ENCODE measurements around the gene SEMA4D.

Gene SEMA4D

GRCh38 chr9:89528540-89528939 lies 30.6 kb upstream of the SEMA4D start:
- no peak for DNase-seq

GRCh38 chr9:89528131-89528530 lies 30.2 kb upstream of the SEMA4D start:
- DNase-seq: no peak

- no peak for DNase-seq
Observed at GRCh38 chr9:89527084-89527483, 29.2 kb upstream of the SEMA4D start.

DNA sequence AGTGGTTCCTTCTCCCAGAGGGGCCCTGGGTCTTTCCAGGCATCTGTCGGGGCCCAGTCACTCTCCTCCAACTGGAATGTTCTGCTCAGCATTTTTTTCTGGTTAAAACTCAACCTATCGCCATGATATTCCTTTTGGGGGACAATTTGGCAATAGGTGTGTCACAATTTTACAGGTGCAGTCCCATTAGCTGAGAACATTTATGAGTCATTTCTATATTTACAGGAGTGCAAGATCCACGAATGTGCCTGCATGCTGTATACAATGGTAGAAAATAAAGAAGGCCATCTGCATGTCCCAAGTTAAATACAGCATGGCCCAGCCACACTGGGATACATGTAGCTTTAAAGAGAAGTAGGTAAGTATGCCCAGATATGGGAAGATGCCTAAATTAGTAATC lies 28.8 kb upstream of the SEMA4D start:
- DNase-seq: no peak

DNA sequence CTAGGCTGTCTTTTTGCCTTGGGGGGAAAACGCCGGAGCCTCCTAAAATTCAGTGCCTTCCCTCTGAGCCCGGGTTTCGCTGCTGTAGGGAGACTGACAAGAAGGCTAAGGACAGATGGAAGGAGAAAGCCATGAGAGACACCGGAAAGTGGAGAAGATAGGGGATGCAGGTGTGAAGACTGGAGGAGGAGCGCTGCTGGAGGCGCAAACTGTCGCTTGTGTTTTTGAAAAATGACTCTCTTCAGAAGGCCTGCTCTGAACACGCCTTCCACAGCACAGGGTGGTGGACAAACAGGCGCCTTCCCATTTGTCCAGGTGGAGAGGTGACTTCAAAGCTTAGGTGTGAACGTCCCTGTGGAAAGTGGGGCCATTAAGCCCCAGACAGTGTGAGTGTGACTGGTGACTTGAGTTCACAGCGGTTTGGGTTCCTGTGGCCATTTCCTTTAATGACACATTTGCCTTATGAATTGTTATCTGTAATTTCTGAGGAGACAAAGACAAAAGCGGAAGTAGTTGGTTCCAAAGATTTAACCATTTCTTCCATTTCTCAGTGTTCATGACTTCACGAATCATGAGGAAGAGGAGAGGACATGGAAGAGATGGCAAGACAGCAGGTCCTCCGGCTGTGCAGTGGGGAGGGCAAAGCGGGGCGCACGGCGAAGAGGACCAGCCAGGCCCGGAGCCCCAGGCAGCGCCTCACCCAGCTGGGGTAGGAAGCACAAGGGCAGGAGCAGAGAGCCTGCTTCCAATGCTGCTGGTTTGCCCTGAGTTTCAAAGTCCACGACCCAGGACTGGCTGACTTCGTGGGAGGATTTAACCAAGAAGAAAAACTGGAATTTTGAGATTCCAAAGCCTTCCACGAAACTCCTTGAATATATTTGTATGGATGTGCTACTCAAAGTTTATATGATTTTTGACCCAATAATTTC lies 27.8 kb upstream of the SEMA4D start:
- DNase-seq: no peak

DNA sequence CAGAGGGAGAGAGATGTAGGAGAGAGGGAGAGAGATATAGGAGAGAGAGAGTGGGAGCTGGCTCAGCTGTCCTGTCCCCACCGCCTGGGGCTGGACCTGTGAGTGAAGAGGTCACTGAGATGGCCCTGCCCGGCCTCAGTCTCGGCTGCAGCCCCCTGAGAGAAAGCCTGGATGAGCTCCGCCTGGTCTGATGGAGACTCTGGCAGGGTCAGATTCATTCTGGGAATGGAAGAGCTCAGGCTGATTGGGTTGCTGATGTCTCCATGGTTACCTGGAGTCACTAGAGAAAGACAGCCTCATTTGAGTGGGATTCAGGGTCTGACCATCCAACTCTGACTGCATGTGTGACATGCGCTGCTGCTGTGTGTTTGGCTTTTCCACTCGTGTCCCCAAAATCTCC lies 27.1 kb upstream of the SEMA4D start:
- no peak for DNase-seq

DNA sequence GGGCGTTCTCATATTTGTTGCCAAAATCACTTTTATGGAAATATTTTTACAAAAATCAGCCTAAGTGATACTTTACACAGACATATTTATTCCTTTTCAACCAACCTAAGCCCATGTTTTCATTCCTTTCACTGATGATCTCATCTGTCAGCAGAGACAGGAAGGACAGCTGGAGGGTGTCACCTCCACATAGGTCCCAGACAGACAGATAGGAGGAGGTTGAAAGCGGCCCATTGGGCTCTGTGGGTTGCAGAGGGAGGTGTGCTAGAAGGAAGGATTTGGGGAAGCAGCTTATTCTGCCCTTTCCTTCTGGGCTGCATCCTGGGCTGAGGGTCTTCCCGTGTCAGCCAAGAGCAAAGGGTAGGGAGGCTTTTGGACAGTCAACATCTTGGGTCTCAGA lies 26.0 kb upstream of the SEMA4D start:
- DNase-seq: no peak

DNA sequence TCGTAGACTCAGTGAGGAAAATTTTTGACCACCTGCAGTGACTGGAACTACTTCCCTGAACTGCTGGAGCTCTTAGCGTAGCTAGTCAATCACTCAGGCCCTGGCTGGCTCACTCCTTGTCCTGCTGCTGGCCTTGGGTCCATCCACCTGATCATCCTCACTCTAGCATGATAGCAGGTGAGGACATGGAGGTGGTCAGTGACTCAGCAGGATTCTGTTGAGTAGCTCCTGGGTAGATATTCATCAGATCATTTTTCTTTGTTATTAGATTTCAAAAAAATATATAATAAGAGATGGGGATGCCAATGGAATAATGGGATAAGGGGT lies 25.0 kb upstream of the SEMA4D start:
- no peak for DNase-seq

DNA sequence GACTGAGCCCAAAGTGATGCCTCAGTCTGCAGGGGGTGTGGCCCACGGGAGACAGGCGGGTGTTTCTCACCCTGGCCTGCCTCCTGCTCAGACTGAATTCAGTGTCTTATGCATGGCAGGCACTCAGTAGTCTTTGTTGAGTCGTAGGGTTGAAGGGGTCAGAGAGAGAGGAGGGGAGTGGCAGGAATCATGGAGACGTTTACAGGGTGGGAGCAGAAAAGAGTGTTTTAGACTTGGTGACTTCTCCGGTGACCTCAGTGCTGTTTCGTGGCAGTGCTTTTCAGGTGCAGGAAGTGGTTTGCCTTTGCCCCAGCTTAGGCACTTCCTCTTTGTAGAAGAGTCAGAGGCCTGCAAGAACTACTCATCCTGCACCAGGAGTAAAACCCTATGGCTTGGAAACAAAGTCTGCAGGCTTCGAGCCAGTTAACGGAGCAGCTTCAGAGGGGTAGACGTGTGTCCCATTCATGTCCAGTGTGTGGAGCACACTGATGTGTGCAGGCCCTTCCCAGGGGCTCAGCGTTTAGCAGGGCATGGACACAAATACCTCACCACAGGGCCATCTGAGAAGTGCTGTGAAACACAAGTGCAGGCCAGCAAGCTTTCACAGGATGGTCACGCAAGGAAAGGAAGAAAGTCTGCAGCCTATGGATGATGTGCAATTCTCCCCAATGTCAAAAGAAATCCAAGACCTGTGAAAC lies 24.5 kb upstream of the SEMA4D start:
- DNase-seq: no peak

GRCh38 chr9:89519366-89519805 lies 21.5 kb upstream of the SEMA4D start:
- DNase-seq: no peak

DNA sequence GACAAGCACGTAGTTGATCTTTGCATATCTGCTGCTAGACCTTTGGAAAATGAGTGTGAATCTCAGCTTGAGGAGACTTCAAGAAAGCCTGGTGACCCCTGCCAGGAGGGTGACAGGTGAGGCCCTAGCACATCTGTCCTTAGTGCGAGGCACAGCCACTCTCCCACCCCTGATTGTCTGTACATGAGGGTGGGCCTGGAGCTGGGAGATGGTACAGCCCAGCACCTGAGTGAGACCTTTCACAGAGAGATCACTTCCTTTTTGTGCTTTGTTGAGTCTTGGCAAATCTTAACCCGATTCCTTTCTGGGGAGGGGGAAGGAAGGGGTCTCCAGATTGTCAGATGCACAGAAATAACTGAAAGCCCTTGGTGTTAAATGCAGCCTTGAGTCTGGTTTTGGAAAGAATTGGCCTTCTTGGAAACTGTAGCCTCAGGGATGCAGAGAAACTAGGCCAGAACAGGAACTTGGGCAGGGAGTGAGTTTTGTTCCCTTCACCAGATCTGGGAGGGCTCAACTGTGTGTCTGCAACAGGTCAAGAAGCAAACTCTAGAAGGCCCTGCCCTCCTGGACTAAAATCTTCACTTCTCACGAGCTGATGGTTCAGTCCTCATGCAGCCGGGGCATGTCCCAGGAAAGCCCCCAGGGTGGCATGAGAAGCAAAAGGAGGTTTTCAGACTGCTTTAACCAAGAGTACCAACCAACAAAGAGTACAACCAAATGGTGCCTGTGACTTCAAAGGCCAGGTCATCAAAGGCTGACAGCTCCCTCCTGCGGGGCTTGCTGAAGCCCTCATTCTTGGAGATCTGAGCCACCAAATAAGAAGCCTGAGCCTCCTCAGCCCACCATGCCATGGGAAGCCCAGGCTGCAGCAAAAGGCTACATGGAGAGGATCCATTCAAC lies 20.8 kb upstream of the SEMA4D start:
- DNase-seq: no peak

DNA sequence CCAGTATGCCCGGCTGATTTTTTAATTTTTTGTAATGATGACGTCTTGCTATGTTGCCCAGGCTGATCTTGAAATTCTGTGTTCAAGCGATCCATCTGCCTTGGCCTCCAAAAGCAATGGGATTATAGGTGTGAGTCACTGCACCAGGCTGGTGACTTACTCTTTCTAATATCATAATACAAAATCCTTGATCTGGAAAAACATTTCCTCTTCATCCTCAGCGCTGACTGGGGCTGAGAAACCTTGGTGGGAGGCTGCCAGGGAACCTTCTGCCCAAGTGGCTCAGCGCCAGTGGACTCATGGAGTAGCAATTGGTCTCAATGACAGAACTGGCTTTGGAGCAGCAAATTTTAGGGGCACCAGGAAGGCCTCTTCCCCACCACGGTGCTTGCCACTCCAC lies 17.5 kb upstream of the SEMA4D start:
- DNase-seq: no peak

- DNase-seq: no peak
Observed at GRCh38 chr9:89514956-89515355, 17.0 kb upstream of the SEMA4D start.

DNA sequence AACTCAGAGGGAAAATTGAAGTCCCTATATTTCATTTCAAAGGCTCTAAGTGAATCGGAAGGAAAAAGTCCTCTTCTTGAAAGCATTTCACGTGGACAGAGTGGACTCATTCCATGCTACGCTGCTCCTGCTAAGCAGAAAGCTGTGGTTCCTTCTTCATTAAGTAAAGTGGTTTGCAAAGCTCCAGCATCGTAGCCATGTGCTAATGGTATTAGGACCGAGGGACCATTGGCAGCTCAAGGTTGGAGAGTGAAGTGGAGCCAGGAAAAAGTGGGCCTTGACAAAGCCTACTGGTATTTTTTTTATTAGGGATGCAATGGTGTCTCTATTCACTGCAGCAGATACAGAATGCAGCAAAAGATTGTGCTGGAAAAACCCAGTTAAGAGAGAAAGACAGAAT lies 16.4 kb upstream of the SEMA4D start:
- DNase-seq: no peak

- no peak for DNase-seq
Observed at GRCh38 chr9:89513837-89514236, 15.9 kb upstream of the SEMA4D start.

GRCh38 chr9:89512382-89512781 lies 14.5 kb upstream of the SEMA4D start:
- DNase-seq: no peak

- DNase-seq: no peak
Observed at GRCh38 chr9:89508951-89509615, 11.2 kb upstream of the SEMA4D start.

DNA sequence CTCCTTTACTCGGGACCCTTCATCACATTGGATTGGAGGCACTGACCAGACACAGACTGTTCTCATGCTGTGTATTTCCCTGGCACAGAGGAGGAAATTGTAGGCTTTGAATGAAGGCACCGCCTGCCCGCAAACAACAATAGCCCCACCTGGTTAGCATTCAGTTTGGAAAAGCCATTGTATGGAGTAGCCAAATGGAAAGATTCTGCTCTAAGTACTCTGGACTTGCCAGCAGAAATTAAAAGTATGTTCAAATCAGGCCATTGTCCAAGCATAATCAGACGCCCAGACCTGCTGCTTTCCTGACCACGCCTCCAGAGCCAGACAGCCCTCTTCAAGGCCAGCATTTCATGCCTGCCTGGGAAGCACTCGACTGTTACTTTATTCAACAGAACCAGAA lies 8.0 kb upstream of the SEMA4D start:
- peak; percentile 36 for DNase-seq

GRCh38 chr9:89505048-89505447 lies 7.1 kb upstream of the SEMA4D start:
- DNase-seq: no peak

DNA sequence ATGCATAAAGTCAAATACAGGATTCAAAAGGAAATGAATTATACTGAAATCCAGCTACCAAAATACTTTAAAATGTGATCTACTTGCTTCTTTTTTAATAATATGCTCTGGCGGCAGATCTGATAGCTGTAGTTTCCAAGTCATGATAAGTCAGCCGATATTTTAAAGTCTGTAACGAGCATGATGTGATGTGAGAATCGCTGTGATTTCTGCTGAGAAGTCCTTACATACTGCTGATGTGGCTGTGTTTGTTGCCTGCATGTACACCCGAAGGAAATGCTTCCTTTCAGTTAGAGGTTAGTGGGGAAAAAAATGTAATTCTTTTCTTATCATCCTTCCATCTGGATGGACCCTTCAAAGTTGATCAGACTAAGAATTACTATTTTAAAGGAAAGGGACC lies 4.8 kb upstream of the SEMA4D start:
- no peak for DNase-seq

DNA sequence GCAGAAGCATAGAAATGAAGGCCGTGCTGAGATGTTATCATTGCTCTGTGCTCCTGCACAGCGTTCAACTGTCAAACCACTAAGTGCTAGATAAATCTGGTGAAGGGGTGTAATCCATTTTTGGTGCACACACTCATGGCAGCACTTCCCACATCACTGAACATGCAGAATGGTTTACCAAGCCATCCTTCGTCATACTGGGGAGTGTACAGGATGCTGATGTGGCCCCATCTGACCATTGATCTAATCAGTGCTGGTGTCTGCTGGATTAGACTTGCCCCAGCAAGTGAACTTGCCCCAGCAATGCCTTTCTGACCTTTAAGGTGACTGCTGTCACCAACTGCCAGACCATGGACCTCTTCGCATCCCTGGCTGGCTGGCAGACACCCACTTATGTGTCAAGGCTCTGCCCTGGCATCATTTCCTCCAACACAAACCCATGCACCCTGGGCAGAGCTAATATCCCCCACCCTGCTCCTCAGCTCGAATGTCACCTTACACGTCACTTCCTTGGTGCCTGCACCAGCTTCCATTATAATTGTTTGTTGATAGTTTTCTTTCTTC lies 4.2 kb upstream of the SEMA4D start:
- no peak for DNase-seq

DNA sequence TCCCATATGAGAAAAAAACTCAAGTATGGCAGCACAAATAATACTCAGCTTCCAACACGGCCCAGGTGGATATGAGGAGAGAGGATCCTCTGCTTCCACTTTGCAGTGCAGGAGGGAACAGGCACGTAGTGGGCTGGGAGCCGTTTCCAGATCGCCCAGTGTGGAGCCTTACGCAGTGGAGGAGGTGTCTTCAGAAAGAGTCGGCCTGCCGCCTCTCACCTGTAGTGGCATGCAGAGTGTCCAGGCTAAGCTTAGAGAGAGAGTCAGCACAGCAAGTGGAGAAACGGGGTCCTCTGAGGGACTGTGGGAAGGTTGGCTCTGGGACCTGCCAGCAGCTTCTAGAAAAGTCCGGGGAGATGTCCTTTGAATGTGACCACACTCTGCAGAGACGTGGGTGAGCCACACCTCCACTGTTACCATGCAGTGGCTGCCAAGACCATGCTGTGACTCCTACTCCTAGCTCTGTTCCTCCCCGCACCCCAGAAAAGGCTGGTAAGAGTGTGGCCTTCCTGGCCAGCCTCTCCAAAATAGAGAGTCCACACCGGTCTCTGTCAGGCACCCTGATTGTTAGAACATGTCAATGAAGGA lies 3.5 kb upstream of the SEMA4D start:
- no peak for DNase-seq

All from NCI-H1092 treated with DMSO at 0.1 percent for 48 hours (cell line).